GM19239 (cell line): Measurements from ENCODE around the gene FAM210B.
"Not testable (repeated sequence)": the region's sequence is repeated elsewhere in the genome, so short reads cannot be mapped to it uniquely, and the experiment has no call there.

Experiments used
- DNase-seq: peaks from one replicate; pipeline ENCODE4 v3.0.0; 2011; ENCODE audit warnings: low spot score; ENCODE audit not compliant: insufficient read length
- FAIRE-seq: peaks from 2 replicates; lab custom pipeline; 2011; peaks lifted over from hg19 to GRCh38; lab: Jason Lieb, UNC

FAM210B gene

DNA sequence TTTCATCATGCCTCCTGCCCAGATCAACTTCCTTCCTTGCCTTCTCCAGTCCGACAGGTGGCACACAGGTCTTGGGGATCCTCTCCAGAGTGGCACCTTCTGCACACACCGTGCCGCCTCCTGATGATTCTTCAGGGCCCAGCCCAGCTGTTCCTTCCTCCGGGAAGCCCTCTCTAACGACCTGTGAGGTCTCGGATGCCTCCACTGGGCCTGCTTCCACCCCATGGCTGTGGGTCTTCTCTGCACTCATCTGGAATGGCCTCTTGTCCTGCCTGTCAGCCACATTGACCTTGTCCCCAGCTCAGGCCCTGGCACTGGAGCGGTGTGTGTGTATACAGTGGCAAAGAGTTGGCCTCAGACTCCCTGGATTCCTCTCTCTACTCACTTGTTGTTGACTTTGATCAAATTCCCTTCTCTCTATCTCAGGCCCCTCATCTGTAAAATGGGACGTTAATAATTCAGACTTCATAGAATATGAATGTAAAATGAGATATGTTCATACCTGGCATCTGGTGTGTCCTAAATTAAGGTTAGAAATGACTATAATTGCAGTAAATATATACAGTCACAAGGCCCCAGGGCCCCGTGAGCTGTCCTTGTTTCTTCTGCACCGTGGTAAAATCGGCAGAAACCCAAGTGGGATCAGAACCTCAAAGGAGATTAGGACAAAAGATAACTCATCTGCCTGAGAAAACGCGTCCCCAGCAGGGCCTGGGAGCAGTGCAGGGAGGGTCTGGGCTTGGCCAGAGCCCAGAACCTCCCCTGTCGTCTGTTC, 1.5 kb downstream of the FAM210B start:
- no peak for DNase-seq
- FAIRE-seq, result no peak

DNA sequence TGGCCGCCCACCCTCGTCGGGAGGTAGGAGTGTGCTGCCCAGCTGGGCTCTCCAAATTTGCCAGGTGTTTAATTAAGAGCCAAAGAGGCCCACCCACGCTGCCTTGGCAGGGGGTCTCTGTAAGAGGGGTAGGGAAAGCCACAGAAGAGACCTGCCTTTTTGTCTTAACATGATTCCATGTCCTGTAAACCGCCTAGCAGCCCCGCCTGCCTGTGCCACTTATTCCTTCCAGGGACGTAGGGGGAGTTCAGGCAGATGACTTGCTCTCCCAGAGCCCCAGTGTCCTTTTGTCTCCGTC, 2.1 kb downstream of the FAM210B start:
- DNase-seq (no peak), FAIRE-seq (no peak)

DNA sequence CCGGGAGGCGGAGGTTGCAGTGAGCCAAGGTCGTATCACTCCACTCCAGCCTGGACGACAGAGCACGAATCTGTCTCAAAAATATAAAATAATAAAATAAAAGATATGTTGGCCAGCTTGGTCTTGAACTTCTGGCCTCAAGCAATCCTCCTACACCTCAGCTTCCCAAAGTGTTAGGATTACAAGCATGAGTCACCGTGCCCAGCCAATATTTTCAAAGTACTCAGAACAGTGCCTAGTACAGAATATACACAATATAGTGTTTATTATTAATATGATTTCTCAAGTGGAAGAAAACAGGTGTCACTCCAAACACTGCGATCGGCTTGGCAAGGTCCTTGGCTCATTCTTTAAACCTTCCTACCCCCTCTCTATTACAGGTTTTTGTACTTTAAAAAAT, 3.1 kb downstream of the FAM210B start:
- DNase-seq, result no peak
- no peak for FAIRE-seq

GRCh38 chr20:56362833-56363413, 4.1 kb downstream of the FAM210B start:
- DNase-seq (no peak), FAIRE-seq (no peak)

DNA sequence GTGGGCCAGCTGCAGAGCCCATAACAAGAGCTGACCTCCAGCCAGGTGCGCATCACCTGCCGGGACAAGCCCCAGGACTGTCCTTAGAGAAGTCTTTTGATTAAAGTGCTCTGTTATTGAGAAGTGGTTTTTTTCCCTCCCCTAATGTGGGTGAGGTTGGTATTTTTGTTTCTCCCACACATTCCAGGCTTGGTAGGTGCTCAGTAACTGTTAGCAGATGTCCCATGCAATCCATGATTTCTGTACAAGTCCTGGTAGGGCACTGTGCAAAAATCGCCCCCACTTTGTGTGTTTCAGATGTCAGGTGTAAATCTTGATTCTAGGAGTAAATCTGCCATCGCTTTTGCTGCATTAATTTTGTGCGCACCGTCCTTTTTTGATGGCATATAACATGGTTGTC, 4.7 kb downstream of the FAM210B start:
- DNase-seq (no peak), FAIRE-seq (no peak)

GRCh38 chr20:56368351-56369134, 9.8 kb downstream of the FAM210B start:
- DNase-seq, result no peak
- no peak for FAIRE-seq

- DNase-seq, result no peak
- no peak for FAIRE-seq
Observed at GRCh38 chr20:56369179-56369578, 10.4 kb downstream of the FAM210B start.

GRCh38 chr20:56371977-56372376, 13.2 kb downstream of the FAM210B start:
- FAIRE-seq (no peak), DNase-seq (no peak)

DNA sequence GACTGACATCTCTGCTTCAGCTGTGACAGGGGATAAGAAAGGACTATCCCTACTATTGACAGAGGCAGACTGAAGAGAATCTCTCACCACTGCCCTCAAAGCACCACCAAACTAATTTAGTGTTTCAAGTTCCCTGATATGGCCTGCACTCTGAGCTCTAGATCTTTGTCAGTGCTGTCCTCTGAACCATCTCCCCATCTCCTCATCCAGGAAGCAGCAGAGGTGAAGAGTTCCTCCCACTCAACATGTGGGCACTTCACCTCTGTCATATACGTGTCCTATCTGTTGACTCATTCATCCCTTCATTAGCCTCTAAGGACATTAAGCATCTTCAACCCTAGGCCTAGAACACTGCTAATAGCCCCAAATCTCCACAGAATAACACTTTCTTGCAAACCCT, 14.1 kb downstream of the FAM210B start:
- no peak for FAIRE-seq
- no peak for DNase-seq

- DNase-seq (no peak), FAIRE-seq (no peak)
Observed at GRCh38 chr20:56373942-56374341, 15.2 kb downstream of the FAM210B start.

DNA sequence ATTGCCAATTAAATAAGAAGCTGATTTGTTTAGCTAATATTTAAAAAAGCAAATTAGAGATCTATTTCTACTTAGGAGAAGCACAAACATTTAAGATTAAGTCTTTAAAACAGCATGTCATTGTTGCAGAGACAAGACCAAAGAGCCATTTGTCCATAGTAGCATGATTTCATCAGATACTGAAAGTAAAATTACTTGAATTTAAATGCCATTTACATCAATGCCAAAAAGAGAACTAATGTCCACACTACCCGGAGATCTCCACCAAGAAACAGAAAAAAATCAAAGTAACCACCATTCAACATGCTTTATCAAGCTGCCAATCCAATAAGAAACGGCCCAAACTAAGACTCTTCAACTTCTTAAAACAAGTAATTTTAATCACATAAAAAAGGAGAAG, 17.6 kb downstream of the FAM210B start:
- FAIRE-seq, result no peak
- DNase-seq, result no peak

- FAIRE-seq (no peak), DNase-seq (no peak)
Observed at GRCh38 chr20:56378386-56378785, 19.6 kb downstream of the FAM210B start.

GRCh38 chr20:56380375-56380774, 21.6 kb downstream of the FAM210B start:
- FAIRE-seq (no peak), DNase-seq (no peak)

DNA sequence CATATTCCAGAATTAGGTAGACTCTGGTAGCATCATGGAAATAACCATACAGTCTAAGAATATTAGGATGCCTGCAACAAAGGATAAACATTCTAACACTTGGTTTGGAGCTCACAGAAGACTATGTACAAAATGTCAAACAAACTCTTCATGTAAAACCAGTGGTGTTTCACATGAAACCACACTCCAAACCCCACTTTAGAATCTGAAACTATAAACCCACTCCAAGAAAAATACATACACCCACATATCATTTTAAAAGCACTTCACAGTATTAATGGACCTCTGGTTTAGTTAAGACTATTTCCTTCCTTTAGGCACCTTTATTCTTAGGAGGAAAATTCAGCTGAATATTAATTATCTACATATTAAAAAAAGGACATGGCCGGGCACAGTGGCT, 22.7 kb downstream of the FAM210B start:
- DNase-seq, result no peak
- no peak for FAIRE-seq

DNA sequence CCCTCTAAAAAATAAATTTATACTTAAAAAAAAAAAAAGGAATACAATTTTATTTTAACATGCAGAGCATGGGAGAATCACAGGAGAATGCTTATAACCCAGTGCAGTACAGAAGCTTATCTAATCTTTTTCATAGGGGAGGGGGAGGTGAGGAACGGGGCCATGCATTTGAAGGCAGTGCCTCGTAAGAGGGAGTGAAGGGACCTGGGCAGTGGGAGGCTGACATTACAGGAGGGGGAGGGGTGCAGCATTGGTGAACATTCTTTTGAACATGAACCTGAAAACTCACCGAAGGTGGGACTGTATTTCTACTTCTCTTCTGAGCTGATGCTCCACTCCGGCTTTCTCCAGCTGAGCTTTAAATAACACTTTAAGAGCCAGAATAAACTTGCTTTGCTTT, 23.9 kb downstream of the FAM210B start:
- DNase-seq, result no peak
- FAIRE-seq, result no peak

GRCh38 chr20:56383334-56383733, 24.6 kb downstream of the FAM210B start:
- DNase-seq (no peak), FAIRE-seq (no peak)

- no peak for FAIRE-seq
- DNase-seq, result no peak
Observed at GRCh38 chr20:56385130-56385529, 26.4 kb downstream of the FAM210B start.

DNA sequence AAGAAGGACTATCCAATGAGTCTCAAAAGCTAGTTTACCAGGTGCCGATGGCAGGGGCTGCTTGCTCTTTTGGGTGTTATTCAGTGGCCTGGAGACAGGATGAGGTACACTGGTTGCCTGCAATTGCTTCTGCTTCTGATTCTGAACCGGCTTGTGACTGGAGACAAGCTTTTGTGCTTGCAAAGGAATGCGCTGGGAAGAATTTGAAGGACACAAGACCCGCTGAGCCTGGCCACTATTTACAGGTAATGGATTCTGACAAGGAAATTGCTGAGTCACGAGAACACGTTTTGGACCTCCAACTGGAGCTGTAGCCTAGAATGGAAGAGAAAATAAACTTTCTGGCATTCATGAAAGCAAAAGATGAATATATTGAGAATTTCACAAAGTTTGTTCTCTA, 27.4 kb downstream of the FAM210B start:
- no peak for DNase-seq
- FAIRE-seq, result no peak

GRCh38 chr20:56388882-56389281, 30.1 kb downstream of the FAM210B start:
- DNase-seq, result no peak
- no peak for FAIRE-seq

DNA sequence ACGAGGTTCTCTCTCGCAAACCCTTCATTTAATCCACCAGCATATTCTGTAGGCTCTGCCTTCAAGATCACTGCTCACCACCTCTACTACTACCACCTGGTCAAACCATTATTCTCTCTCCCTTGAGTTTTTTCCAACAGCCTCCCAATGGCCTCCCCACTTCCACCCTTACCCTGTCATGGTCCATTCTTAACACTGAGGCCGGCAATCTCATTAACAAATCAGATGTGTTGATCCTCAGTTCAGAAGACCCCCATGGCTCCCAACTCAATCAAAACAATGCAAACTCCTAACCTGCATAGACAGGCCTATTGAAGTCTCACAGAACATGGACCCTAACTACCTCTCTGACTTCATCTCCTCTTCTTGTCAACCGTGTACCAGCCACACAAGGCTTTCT, 31.0 kb downstream of the FAM210B start:
- FAIRE-seq (no peak), DNase-seq (no peak)

- not testable (repeated sequence) for DNase-seq, FAIRE-seq
Observed at GRCh38 chr20:56390396-56390795, 31.6 kb downstream of the FAM210B start.

DNA sequence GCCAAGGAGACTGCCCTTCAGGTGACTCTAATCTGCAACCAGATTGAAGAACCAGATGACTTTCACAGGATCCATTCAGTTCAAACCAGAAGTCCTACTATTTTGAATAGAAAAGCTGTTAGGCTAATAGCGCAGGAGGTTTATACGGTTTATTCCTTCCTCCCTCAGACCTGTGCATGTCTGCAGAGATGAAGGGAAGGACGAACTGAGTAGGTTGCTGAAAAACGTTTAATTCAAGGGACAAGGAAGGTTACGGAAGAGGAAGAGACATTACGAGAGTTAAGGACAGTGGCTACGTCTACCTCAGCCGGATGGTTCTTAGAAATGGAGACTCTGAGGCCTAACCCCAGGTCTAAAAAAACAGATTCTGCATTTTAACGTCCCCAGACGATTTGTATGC, 32.3 kb downstream of the FAM210B start:
- DNase-seq (no peak), FAIRE-seq (no peak)
